ENCODE data around the gene MMP23B.

The MMP23B gene

GRCh38 chr1:1625824-1626206 lies 6.2 kb upstream of the MMP23B start:
- H3F3A ChIP-seq (ENCODE audit: low read depth): no peaks in the 10 kb centered on the region
- H3K9me2 ChIP-seq (replicated peaks; ENCODE audit: low read depth, low read length): no peaks in the 10 kb centered on the region
- H3K4me2 ChIP-seq (ENCODE audit: low read depth, low read length, poor library complexity, severe bottlenecking): no peak overlapping the region
- no peak overlapping the region for H2AFZ ChIP-seq (ENCODE audit: low read length)
- no peaks in the 10 kb centered on the region for H4K20me1 ChIP-seq (ENCODE audit: insufficient read depth, low read length, poor library complexity, severe bottlenecking)
- no peaks in the 10 kb centered on the region for H3K36me3 ChIP-seq (ENCODE audit: insufficient read depth, low read length)
- TF ChIP-seq CTCF (conservative IDR thresholded peaks at IDR 0.05; ENCODE audit: low read length) (no peak), EZH2phosphoT487 (IDR thresholded peaks at IDR 0.05; ENCODE audit: borderline replicate concordance) (no peak)
- H3K4me1 ChIP-seq (ENCODE audit: insufficient read depth, low read length, poor library complexity, severe bottlenecking): no peaks in the 10 kb centered on the region
- no peak overlapping the region for H3K9ac ChIP-seq (ENCODE audit: low read depth, low read length, poor library complexity, severe bottlenecking)
- H3K79me2 ChIP-seq (ENCODE audit: insufficient read depth, low read length): no peaks in the 10 kb centered on the region
- no peak overlapping the region for H3K4me3 ChIP-seq (ENCODE audit: low read length, poor library complexity, severe bottlenecking)
- H3K27me3 ChIP-seq (ENCODE audit: insufficient read depth, low read length, poor library complexity, severe bottlenecking): no peaks in the 10 kb centered on the region
- H3K9me3 ChIP-seq (ENCODE audit: insufficient read depth, low read depth, low read length): no peaks in the 10 kb centered on the region

- H3K36me3 ChIP-seq (ENCODE audit: insufficient read depth, low read length): no peaks in the 10 kb centered on the region
- TF ChIP-seq EZH2phosphoT487 (IDR thresholded peaks at IDR 0.05; ENCODE audit: borderline replicate concordance) (no peak), CTCF (conservative IDR thresholded peaks at IDR 0.05; ENCODE audit: low read length) (no peak)
- no peak overlapping the region for H3K9ac ChIP-seq (ENCODE audit: low read depth, low read length, poor library complexity, severe bottlenecking)
- H4K20me1 ChIP-seq (ENCODE audit: insufficient read depth, low read length, poor library complexity, severe bottlenecking): no peaks in the 10 kb centered on the region
- no peak overlapping the region for H2AFZ ChIP-seq (ENCODE audit: low read length)
- H3K4me3 ChIP-seq (ENCODE audit: low read length, poor library complexity, severe bottlenecking): no peak overlapping the region
- no peaks in the 10 kb centered on the region for H3F3A ChIP-seq (ENCODE audit: low read depth)
- H3K27me3 ChIP-seq (ENCODE audit: insufficient read depth, low read length, poor library complexity, severe bottlenecking): no peaks in the 10 kb centered on the region
- H3K4me2 ChIP-seq (ENCODE audit: low read depth, low read length, poor library complexity, severe bottlenecking): no peak overlapping the region
- no peaks in the 10 kb centered on the region for H3K9me2 ChIP-seq (replicated peaks; ENCODE audit: low read depth, low read length)
- H3K79me2 ChIP-seq (ENCODE audit: insufficient read depth, low read length): no peaks in the 10 kb centered on the region
- H3K9me3 ChIP-seq (ENCODE audit: insufficient read depth, low read depth, low read length): no peaks in the 10 kb centered on the region
- no peaks in the 10 kb centered on the region for H3K4me1 ChIP-seq (ENCODE audit: insufficient read depth, low read length, poor library complexity, severe bottlenecking)
These were observed 5.5 kb upstream of the MMP23B start for GRCh38 chr1:1626207-1627141.

GRCh38 chr1:1627261-1627828 lies 4.6 kb upstream of the MMP23B start:
- H3K79me2 ChIP-seq (ENCODE audit: insufficient read depth, low read length): no peaks in the 10 kb centered on the region
- TF ChIP-seq CTCF (conservative IDR thresholded peaks at IDR 0.05; ENCODE audit: low read length) (no peak), EZH2phosphoT487 (IDR thresholded peaks at IDR 0.05; ENCODE audit: borderline replicate concordance) (no peak)
- no peaks in the 10 kb centered on the region for H3K27me3 ChIP-seq (ENCODE audit: insufficient read depth, low read length, poor library complexity, severe bottlenecking)
- no peak overlapping the region for H3K4me2 ChIP-seq (ENCODE audit: low read depth, low read length, poor library complexity, severe bottlenecking)
- no peak overlapping the region for H3K4me3 ChIP-seq (ENCODE audit: low read length, poor library complexity, severe bottlenecking)
- H3K36me3 ChIP-seq (ENCODE audit: insufficient read depth, low read length): no peaks in the 10 kb centered on the region
- no peak overlapping the region for H3K9ac ChIP-seq (ENCODE audit: low read depth, low read length, poor library complexity, severe bottlenecking)
- no peaks in the 10 kb centered on the region for H3K9me3 ChIP-seq (ENCODE audit: insufficient read depth, low read depth, low read length)
- no peaks in the 10 kb centered on the region for H3F3A ChIP-seq (ENCODE audit: low read depth)
- H3K9me2 ChIP-seq (replicated peaks; ENCODE audit: low read depth, low read length): no peaks in the 10 kb centered on the region
- no peaks in the 10 kb centered on the region for H3K4me1 ChIP-seq (ENCODE audit: insufficient read depth, low read length, poor library complexity, severe bottlenecking)
- H2AFZ ChIP-seq (ENCODE audit: low read length): no peak overlapping the region
- H4K20me1 ChIP-seq (ENCODE audit: insufficient read depth, low read length, poor library complexity, severe bottlenecking): no peaks in the 10 kb centered on the region

Measured in Loucy (cell line).